GM18520 (cell line): Measurements from ENCODE around the gene SDCCAG8.

Experiments
- ATAC-seq: cut with Tn5 transposase; IDR thresholded peaks from one replicate; pipeline ENCODE4 v1.9.1; 2021; ENCODE audit not compliant: unreplicated experiment

SDCCAG8 gene

DNA sequence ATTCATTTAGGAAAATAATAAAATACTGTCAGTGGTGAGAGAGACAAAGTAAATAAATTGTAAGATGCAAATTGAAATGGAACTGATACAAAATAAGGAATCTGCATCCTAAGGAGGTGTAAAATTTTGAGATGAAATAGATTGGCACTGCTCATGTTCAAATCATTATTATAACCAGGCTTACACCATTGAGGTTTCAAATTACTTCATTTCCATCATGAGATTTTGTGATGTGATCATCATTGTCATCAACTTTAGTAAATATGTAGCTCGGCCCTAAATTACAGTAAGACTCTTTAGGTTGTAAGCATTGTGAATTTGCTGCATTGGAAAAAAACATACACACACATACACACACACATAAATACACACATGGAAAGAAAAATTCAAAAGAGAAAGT is 123.4 kb downstream of the SDCCAG8 start:
- no peak for ATAC-seq

DNA sequence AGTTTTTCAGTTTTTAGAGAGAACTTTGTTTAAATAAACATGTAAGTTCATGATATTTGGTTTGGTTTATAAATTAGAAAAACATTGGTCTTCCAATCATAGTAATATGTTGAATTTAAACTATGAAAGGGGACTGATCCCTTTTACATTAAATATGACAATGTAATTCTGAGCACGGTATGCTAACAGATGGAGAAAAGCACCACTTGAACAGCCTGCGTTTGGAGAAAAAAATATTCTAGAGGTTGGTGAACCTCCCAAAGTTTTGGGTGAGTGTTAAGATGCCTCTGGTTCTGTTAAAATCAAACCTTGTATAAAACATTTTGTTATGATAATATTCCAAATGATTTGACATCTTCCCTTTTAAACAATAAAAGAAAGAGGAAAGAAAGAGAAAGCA is 123.9 kb downstream of the SDCCAG8 start:
- no peak for ATAC-seq

DNA sequence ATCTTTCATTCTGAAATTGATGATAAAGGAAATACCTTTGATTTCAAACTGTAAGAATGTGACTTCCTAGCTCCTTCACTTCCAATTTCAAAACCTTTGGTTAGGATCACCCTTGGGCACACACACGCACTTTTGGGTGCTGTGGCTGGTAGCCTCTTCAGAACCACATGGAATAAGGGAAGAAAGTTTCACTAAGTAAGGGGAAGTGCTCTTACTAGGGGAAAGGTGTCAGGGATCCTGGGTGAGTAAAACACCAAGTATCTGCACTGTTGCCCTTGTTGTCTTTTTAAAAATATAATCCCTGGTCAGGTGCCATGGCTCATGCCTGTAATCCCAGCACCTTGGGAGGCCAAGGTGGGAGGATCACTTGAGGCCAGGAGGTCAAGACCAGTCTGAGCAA is 132.4 kb downstream of the SDCCAG8 start:
- no peak for ATAC-seq

DNA sequence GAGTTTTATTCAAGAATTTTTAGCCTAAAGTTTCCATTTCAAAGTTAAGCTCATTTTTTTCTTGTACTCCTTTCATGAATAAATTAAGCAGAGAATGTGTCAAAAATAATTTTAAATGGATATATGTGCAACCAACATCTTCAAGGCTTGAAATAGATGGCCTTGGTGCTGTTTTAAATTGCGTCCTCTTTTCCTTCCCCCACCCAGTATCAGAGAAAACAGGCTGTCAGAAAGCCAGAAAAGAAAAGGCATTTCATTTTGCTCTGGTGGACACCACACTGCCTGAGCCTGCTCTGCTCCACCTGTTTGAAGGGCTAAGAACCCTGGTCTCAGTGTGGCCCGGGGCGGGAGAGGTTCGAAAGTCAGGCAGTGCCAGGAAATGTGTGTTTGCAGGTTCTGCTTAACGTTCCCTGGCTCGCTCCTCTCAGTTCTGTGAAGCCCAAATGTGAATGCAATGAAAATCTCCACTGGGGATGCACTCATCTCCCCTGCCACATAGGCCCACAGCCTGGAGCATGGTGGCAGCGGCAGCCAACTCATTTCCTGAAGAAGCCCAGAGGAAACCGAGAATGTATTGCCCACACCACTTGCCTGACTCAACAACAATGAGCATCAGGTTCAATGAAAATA is 134.4 kb downstream of the SDCCAG8 start:
- no peak for ATAC-seq

DNA sequence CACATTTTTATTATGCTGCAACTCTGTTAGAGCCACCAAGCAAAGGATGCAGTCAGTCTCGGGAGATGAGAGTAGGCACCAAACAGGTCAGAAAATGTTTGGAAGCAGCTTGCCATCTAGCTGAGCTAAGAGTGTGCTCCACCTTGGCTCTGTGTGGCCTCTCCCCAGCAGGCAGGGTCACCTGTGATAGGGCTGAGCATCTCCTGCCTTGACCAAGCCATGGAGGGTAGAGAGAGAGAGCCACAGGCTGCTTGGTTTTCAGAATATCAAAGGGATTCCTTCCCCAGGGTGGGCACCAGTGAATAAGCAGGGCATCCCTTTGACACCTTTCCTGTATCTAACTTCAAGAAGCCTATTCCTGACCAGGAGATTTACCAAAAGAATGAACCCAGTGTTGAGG is 135.5 kb downstream of the SDCCAG8 start:
- ATAC-seq: no peak

DNA sequence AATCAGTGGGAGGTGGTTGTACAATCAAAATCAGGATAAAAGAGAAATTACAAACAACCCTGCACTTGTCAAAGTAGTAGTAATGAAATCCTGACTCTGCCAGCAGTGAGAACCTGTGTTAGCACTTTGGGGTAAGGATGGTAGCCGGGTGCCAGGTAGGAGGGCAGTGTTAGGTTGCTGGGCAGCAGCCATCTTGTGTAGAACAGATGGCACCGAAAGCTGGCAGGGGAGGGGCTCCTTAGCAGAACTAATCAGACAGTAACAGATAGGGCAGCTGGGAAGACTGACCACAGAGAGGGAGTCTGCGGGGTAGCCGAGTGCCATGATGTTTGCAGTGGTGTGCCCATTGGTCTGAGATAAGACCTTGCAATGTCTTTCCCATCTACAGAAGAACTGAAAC is 137.3 kb downstream of the SDCCAG8 start:
- no peak for ATAC-seq

DNA sequence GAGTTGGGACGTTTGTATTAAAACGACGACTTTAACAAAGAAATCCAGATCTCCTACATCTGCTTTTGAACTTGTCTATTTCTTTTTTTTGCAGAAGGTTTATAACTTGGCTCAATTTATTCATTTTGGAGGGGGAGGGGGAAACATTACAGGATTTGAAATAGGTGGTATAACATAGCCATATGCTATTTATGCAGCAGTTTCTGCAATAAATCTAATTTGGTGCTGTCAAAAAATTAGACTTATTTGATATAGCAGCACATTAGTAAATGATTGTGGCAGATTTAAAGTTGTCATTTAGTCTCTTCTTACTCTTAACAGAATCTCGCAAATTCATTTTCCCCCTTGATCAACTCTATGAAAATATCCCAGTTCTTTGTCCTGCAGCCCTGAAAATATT is 138.2 kb downstream of the SDCCAG8 start:
- ATAC-seq: no peak

DNA sequence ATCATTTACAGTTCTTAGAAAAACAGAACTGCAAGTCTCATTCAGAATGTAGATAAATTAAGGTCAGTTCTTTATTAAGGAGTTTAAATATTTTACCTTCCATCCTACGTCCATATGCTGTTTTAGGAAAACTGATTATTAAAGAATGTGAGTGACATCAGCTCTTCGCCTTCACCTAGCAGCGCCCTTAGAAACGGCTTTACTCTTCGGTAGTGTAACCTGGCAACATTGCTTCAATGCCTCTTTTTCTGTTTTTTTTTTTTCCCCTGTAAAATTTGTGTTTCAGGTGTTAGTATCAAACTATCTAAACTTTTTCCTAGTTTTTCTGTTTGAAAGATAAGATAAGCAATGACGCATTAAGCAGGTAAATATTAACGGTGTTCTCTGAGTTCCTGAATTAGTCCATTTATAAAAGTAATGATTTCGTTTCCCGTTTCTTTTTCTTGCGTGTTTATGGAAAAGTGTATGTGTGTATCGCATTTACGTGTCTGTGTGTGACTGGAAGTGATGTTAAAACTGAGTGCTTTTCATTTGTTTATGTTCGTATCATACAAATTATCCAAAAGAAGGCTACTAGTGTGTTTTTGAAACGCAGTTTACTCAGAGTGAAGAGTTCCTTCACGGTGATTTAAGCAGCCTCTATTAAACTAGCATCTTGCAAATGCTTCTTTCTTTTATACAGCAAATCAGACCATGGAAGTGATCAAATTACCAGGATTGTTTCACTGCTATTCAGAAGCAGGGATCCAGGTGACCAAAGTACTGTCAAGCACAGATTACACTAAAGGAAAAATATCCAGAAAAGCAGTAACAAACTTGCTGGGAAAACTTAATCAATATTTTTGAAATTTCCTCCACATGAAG is 139.0 kb downstream of the SDCCAG8 start:
- no peak for ATAC-seq

DNA sequence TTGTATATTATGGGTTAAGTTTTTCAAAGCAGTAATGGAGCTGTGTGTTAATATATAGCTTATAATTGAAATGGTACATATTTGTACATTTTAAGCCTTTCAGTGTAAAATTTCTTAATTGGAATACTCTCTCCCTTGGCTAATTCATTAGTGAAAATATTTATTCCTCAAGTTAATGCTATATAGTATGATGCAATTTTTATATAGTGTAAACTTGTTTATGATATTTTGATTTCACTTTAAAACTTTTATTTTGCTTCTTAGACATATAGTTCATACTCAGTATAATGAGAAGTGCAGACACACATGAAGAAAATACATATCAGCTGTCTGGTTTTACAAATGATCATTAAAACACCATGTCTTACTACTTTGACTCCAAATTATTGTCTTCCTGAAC is 140.6 kb downstream of the SDCCAG8 start:
- ATAC-seq: no peak

DNA sequence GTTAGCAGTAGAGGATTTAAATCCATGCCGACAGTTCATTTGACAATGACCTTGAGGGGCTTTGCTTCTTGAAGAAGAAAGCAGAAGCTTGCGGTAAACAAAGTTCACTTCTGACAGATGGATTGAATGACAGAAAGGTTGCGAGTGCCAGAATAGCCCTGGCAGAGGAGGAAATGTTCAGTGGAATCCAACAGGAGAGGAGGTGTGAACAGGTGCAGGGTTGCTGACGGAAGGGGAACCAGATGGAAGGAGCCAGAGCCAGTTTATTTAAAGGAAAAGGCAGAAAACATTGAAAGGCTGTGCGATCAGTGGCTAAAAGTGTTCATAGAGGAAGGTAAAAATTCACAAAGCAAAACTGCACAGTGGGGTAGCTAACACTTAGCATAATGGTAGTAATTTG is 141.0 kb downstream of the SDCCAG8 start:
- ATAC-seq: no peak

DNA sequence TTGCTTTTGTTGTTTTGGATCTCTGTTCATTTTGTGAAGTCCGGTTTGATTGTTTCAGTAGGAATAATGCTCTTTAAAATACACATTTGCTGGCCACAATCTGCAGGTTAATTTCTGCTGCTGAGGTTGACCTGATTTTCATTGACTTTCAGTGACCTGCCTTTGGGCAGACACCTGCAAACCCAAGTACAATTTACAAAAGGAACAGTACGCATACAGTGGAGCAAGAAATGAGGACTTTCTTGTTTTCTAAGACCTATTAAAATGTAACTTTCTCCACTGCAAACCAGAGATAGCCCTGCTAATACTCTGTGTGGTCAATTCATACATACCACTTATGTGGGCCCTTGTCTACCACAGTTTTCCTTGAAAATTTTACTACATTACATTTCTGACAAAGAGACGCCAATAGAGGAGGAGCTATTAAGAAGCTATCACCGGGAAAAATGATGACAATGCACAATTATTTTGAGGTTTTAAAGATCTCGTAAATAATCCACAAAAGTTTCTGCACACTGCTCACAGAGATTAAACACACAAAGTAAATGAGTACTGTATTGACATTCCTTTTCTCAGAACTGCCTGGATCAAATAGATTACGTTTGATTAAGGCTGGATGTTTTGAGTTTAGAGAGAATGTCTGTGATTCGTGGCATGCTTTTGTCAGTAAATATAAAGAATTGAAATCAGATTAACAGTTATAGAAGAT is 141.9 kb downstream of the SDCCAG8 start:
- ATAC-seq: no peak

DNA sequence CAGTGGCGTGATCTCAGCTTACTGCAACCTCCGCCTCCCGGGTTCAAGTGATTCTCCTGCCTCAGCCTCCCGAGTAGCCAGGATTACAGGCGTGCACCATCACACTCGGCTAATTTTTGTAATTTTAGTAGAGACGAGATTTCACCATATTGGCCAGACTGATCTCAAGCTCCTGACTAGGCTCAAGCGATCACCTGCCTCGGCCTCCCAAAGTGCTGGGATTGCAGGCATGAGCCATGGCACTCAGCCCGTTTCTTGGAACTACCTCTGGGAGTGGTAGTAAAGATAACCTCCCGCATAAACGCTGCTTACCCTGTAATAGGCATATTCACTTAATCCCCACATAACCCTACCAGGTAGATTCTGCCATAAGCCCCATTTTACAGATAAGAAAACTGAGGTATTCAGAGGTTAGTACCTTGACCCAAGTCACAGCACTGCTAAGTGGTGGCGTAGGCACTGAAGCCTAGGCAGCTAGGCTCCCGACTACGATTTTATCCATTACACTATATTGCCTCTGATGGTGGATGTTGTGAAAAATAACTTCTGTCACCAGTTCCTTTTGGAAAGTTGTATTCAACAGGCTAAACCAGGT is 143.8 kb downstream of the SDCCAG8 start:
- no peak for ATAC-seq

DNA sequence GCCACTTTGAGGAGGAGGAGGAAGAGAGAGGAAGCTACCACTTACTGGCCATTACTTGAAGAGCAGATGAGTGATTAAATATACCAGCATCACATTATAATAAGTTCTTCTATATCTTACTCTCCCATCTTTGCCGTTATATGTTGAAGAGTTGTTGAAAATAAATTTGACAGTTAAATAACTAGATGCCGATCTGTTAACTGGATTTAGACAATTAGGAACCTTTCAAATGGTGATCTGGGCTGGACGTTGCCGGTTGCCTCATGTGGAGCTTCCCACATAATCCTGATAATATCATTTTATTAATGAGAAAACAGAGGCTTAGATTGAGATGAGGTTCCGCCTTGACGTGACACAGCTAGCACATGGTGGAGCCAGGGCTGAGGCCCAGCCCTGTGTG is 147.0 kb downstream of the SDCCAG8 start:
- ATAC-seq: no peak

DNA sequence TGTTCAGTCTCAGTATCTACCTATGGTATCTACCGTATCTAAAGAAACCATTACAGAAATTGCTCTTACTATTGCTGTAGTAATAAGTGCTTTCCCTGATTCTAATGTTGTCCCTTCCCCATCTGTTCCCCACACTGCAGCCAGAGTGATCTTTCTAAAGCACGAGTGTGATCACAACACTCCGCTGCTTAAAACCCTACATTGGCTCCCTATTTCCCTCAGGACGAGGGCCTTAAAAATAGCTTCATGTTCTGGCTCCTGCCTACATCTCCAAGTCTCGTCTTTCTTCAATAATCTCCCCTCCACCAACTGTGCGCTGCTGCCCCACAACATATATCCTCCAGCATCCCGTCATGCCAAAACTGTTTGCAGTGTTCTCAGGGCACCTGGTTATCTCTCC is 150.6 kb downstream of the SDCCAG8 start:
- no peak for ATAC-seq

DNA sequence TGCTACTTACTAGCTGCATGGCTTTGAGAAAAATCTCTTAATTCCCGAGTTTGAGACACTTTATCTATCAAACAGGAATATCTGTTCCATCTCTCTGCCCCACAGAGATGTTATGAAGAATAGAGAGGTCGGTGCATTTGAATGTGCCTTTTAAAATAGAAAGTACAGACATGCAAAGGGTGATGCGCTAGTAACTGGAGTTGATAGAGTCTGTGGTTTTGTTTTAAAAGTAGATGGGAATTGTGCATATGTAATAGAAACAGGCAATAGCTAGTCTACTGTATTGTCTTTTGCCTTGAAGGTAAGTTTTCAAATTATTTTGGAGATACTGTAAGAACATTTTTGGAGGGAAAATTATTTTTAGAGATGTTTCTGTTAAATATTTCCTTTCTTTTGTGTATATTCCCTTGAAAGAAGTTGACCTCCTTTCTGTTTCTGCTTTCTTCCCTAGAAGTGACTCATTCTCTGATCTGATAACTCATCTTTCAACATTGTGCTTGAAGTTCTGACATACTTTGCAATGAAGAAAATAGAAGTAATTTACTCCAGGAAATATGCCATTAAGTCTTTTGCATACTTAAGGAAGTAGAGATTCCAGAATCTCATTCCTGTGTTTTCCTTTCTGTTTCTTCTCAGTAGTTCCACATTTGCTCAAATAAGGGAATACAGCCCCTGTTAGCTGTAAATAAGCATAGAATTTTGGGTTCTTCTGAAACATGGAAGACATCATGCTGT is 151.6 kb downstream of the SDCCAG8 start:
- no peak for ATAC-seq

DNA sequence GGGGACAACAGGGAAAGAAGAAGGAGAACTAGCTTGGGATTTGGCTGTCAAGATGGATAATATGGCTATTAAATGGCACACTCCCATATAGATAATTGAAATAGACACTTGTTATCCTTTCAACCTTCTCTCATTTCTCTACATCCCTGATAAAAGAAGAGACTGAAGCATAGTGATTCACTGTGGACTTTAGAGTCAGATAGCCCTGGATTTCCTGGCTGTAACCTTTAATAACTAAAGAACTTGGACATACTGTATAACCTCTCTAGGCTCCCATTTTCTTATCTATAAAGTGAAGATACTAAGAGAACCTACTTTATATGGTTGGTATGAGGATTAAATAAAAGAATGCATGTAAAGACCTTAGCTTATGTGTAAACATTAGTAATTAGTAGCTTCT is 152.6 kb downstream of the SDCCAG8 start:
- ATAC-seq: no peak

DNA sequence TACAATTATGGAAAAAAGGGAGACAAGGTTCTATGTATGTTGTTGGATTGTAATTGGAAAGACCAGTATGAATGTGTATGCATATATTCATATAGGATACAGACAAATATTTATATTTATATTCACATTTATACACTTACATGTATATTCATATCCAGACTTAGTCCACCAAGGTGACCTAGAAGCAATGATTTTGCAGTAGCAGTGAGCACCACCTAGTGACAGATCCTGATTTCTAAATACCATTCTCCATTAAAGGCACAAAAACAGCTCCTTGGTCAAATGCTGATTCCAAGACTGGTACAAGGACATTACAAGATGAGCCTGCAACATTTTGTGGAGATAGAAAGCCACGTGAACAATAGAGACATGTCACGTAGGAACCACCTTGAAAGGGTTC is 153.4 kb downstream of the SDCCAG8 start:
- no peak for ATAC-seq

DNA sequence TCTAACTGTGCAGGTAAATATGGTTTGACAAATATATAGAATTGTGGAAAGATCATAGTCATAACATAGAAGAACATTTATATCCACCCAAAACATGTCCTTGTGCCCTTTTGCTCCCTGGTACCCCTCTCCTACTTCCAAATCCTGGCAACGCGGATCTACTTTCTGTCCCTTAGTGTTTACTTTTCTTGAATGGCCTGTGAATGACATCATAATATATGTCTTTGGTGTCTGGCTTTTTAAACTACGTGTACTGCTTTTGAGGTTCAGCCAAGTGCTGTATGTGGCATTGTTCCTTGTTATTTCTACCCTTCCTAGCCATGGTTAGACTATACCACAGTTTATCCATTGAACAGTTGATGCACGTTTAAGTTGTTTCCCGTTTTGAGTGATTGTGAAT is 155.6 kb downstream of the SDCCAG8 start:
- ATAC-seq: no peak

DNA sequence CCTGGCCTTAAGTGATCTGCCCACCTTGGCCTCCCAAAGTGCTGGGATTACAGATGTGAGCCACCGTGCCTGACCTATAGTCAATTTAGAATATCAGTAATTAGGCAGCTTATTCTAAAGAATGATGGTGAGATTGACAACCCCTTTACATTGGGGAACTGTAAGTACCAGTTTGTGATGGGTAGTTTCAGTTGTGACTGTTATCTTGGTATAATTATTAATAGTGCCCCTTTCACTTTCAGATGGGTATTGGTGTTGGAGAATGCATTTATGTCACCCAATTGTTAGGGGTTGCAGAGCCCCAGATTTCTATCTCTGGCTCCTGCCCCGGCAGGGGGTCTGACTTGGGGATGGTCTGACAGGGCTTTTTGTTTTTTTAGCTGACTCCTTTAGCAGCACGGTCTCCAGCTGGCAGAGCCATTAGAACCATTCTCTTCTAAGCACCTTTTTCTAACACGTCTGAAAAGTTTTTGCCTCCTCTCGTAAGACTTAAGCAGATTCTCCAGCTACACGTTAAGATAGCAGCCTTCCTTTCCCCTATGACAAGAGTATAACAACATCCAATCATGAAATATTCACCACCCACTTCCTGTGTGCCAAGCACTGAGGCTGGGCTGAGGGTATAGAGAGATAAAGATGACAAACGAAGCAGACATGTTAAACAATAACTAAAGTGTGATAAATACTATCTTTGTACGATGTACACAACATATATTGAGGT is 157.8 kb downstream of the SDCCAG8 start:
- peak; percentile 51 for ATAC-seq

DNA sequence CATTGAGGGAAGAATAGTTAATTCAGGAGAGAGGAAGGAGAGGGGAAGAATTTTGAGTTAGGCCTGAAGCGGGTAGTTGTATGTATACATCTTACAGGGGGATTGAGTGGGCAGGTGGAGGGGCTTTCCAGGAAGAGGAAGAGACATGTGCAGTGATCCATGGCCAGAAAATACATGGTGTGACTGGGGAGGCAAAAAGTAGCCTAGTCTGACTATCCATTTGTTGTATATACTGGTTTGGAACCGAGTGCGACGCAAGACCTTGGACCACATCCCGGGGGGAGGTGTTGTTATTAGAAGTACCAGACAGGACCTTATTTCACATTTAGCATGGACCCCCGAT is 158.3 kb downstream of the SDCCAG8 start:
- ATAC-seq: no peak
